GM19463 (cell line): ENCODE results near the gene CBFA2T2.
"Not testable (repeated sequence)": the region's sequence is repeated elsewhere in the genome, so short reads cannot be mapped to it uniquely, and the experiment has no call there.

Source experiments
- ATAC-seq: cut with Tn5 transposase; IDR thresholded peaks from one replicate; pipeline ENCODE4 v1.9.1; 2021; ENCODE audit warnings: mild to moderate bottlenecking, moderate library complexity; ENCODE audit not compliant: unreplicated experiment

Gene CBFA2T2

GRCh38 chr20:33490023-33490933, at the start of gene CBFA2T2:
TSS of gene CBFA2T2 (plus strand) at chr20:33490096. CDS start at chr20:33490268, 172 bp downstream.
- peak; percentile 46 for ATAC-seq

DNA sequence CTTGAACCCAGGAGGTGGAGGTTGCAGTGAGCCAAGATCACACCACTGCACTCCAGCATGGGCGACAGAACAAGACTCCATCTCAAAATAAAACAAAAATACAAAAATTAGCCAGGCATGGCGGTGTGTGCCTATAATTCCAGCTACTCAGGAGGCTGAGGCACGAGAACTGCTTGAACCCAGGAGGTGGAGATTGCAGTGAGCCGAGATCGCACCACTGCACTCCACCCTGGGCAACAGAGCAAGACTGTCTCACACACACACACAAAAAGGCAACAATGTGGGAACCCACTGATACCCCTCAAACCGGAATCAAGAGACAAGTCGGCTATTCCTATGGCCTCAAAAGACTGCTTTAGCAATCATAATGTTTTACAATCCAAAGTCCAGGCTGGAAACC, 49.3 kb upstream of the CBFA2T2 start:
- not testable (repeated sequence) for ATAC-seq

- no peak for ATAC-seq
These were observed 48.5 kb upstream of the CBFA2T2 start for GRCh38 chr20:33441142-33441955.

- no peak for ATAC-seq
These were observed 47.5 kb upstream of the CBFA2T2 start for GRCh38 chr20:33442136-33443005.

DNA sequence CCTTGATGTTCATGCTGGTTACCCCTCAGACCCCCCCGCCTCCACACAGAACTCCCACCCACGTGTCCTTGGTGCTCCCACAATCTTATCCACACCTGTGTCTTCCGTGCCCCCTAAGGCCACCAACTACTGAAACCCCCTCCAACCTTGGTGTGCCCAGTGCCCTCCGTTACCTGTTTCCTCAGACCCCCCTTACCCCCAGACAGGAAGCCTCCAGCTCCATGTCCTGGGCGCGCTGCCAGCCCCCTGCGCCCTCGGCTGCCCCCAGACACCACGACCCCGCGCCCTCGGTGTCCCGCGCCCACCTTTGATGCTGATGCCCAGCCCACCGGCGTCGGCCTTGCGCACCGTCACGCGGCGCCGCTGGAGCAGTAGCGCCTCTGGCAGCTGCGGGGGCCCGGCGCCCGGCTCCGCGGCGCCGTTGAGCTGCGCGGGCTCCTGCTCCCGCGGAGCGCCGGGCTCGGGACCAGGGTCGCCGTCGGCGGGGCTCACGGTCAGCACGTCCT, 46.8 kb upstream of the CBFA2T2 start:
- ATAC-seq = peak; percentile 20

DNA sequence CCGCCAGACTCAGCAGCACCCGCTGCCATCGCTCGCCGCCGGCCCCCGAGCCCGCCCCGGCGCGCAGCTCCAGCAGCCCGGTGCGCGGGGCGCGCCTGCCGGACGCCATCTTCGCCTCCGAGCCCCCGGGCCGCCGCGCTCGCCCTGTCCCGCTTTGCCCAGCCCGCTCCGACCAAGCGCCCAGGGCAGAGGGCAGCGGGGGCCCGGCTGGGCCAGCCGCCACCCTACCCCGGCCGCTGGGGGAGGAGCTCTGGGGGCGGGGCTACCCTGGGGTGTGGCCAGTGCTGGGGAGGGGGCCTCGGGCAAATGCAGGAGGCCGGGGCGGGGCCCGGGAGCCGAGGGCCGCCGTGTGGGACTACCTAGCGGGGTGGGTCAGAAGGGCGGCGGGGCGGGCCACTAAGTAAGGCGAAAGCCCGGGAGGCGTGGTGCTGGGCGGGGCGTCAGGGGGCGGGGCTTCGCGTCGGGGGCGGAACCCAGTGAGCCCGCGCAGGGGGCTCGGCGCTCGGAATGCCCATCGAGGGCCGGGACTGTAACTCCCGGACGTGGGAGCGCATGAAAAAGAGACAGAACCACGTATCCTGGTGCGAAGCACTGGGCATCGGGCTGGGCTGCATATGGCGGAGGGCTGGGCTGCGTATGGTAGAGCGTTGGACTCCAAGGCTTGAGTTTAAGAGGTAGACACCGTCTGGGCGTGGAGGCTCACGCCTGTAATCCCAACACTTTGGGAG, 46.2 kb upstream of the CBFA2T2 start, which contains the start of gene SNTA1:
TSS of gene SNTA1 (minus strand) at position 252 of the 728 bp plus-strand sequence. CDS start at position 109, 143 bp downstream.
- ATAC-seq = peak; percentile 78

DNA sequence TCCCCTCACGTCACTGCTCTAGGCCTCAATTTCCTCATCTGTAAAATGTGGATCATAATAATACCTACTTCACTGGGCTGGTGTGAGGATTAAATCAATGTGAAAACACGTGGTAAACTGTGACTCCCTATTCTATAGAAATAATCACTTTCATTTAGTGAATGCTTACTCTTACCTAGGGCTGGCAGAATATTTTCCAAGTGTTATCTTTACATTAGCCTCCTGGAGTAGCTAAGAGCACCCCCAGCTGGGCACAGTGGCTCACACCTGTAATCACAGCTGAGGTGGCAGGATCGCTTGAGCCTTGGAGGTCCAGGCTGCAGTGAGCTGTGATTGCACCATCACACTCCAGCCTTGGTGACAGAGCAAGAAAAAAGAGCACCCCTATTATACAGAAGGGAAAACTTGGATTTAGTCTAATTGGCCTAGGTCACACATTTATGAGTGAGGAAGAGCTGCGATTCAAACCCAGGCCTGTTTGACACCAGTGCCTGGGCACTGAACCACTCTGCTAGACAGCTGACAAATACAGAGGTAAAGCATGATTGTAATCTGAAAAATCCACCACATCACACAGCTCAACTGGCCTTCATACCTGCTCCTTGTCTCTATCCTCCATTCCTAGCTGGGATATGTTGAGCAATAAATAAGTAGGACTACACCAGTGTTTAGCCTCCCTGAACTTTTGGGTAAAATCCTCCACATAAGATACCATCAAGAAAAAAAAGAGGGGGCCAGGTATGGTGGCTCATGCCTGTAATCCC, 44.9 kb upstream of the CBFA2T2 start:
- ATAC-seq = no peak

DNA sequence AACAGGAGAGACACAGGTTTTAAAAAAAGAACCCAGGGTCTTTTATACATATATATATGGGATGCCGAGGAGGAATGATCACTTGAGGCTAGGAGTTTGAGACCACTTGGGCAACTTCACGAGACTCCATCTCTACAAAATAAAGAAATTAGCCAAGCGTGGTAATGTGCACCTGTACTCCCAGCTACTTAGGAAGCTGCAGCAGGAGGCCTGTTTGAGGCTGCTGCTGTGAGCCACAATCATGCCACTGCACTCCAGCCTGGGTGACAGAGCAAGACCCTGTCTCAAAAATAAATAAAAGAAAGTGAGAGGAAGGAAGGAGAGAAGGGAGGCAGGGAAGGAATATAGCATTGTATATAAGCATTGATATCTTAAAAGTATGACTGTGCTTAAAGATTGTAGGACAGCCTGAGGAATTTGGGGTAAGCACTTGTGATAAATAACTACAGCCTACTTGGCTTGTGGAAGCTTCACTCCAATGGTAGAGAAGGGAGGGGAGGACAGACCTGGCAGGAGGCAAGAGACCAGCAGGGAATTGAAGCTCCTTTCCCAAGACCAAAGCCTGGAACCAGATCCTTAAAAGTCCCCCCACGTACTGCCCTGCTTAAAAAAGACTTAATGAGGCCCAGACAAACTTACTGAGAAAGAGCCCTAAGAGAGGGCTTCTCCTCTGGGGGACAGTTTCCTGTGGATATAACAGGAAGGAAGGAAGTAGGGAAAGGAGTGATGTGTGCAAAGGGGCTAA, 43.8 kb upstream of the CBFA2T2 start:
- ATAC-seq = no peak

- no peak for ATAC-seq
These were observed 39.0 kb upstream of the CBFA2T2 start for GRCh38 chr20:33450867-33451266.

GRCh38 chr20:33456916-33457642, 32.8 kb upstream of the CBFA2T2 start:
- not testable (repeated sequence) for ATAC-seq

- no peak for ATAC-seq
These were observed 30.3 kb upstream of the CBFA2T2 start for GRCh38 chr20:33459599-33459998.

- ATAC-seq = no peak
These were observed 29.2 kb upstream of the CBFA2T2 start for GRCh38 chr20:33460711-33461110.

DNA sequence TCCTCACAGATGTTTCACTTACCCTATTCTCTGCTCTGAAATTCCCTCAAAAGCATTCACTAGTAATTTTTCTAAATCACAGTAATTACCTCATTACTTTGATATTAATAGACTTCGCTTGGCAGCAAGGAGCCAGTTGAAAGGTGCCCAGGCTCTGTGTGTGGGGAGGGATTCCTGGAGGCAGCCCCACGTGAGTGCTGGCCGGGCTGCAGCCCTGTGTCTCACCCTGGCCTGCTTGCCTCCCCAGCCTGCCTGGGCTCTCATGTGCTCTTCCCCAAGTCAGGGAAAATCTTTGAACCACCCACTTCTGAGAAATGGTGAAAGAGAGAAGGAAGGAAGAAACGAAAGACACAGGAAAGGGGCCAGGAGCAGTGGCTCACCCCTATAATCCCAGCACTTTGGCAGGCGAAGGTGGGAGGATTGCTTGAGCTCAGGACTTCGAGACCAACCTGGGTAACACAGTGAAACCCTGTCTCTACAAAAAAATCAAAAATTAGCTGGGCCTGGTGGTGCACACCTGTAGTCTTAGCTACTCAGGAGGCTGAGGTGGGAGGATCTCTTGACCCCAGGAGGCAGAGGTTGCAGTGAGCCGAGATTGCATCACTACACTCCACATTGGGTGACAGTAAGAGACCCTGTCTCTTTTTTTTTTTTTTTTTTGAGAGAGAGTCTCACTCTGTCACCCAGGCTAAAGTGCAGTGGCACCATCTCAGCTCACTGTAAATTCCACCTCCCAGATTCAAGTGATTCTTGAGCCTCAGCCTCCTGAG, 26.4 kb upstream of the CBFA2T2 start:
- ATAC-seq = no peak

GRCh38 chr20:33464759-33465158, 25.1 kb upstream of the CBFA2T2 start:
- ATAC-seq = not testable (repeated sequence)

- no peak for ATAC-seq
These were observed 24.2 kb upstream of the CBFA2T2 start for GRCh38 chr20:33465481-33466302.

DNA sequence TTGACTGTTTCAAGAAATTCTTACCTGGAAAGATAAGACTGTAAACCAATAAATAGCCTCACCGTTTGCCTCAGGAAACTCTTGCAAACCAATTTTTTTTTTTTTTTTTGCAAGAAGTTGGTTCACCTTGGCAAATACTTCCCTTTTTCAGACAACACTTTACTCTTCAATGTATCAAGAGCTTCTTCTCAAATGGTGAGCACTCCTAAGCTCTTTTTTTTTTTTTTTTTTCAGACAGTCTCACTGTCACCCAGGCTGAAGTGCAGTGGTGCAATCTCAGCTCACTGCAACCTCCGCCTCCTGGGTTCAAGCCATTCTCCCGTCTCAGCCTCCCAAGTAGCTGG, 23.6 kb upstream of the CBFA2T2 start:
- ATAC-seq = no peak
